Left renal pelvis (tissue), 4 donors: ENCODE measurements around the gene ZFHX3. TPM values are rescaled to one million over a fixed set of nuclear protein-coding genes. Genes with fewer than 3 reads are reported as not detected.
A peak's percentile ranks its signal among the peaks of the same experiment; 100 is the strongest.

ENCODE experiments used
- DNase-seq, 4 donors: peaks; one replicate each; pipeline ENCODE4 v3.0.0-alpha.2; 2013; ENCODE audit warnings: low read depth in 4 of 4, low spot score in 3 of 4
- polyA plus RNA-seq, 4 donors: library from polyadenylated mRNA; unstranded; fragments of 120-200 nt; gene quantifications; one replicate each; pipeline ENCODE4 v1.2.1, GENCODE V29; 2013; ENCODE audit not compliant: insufficient read length in 4 of 4

The ZFHX3 gene
- polyA plus RNA-seq, 4 donors: 7.3 to 26.9 (median 20.6) TPM

DNA sequence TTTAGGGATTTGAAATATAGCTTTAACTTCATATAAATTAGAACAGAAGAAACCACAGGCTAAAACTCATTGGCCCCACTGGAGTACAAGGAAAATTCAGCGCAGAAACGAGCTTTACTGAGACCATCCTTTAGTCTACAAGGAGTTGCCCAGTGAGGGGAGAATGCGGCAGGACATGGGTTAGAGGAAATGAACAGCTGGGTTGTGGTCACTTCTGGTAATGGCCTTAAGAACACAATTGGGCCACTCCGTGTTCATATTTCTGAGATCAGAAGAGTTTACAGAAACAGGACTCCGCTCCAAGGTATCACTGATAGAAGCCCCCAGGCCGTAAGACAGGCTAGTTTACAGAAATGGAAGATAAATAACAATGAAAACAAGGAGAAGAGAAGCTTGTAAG is 188.3 kb downstream of the ZFHX3 start:
- no peak for DNase-seq

DNA sequence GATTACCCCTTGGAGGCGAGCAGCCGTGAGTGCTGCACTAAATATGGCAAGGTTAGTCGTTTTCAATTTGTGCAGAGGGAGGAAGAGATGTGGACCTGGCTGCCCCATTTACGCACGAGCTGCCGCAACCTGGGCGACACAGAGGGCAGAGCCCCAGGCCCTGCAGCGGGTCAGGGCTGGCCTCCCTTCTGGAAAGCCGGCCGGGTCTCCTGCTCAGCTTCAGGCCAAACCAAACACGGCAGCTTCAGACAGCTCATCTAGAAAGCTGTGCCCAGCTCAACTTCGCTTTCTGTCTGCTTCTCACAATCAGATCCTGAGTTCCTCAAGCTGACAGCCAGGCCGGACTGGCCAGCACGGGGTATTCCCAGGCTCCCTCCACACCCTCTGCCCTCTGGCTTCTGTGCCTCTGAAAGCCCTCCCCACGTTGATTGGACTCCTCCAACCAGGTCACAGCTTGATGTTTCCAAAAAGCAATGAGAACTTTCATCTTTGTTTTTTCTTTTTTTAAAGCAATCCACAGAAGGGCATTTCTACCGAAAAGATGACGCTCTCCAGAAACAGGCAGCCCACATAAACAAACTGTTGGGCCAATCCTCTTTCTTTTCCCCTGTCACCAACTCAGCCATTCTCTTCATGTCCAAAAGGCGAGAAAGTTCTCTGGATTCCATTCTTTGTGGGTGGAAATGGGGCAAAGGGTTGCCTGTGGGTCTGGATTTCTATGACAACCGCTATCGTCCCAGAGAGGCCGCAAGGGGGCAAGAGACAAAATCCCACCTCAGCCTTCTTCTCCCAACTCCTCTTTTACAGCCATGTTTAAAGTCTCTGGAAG is 189.0 kb downstream of the ZFHX3 start:
- DNase-seq: no peak

DNA sequence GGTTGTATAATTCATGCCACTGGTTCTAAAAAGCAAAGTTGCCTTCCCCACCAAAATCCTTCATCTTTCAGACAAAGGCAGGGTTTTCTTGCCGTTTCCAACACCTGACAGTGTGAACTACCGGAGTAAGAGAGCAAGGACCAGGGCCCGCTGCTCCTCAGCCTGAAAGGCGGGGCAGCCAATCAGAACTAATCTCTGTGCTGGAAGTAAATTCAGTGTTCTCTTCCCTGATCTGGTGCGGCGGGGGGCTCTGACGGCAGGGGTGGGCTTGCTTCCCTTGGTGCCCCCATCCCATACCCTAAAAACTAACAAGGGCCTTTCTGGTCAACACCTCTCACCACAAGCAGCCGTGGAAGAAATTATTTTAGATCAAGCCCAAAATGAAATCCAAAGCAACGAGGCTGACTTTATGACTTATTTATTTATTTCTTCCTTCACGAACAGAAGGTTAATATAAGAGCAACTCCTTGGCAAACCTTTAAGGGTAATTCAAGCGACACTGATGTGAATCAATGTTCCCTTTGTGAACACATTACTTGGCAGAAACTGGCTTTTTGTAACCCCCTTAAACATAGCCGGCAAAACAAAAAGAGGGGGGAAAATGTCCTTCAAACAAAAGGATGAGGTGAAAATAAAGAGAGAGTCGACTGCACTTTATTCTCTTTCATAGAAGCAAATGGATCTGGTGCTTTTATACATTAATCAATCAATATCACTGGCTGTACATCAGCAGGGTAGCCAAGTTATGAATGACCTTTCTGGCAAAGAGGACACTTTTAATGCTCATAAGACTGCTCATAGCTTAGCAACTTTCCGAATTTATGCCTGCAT is 189.9 kb downstream of the ZFHX3 start:
- no peak for DNase-seq

DNA sequence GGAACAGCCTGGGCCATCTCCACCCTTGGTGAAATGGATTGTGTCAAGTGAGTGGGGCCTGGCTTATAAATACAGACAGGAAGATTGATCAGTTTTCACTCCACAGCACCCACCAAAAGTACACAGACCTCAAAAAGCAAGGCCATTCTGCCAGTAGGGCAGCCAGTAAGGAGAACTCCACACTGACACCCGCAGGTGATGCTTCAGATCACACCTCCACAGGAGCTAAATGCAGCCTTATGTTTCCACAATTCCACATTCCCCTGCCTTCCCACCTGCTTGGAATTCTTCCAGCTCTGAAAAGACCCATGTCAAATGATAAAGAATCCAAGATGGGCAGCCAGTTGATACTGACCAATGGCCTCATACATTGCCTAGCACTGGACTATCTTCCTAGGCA is 191.1 kb downstream of the ZFHX3 start:
- DNase-seq: no peak

DNA sequence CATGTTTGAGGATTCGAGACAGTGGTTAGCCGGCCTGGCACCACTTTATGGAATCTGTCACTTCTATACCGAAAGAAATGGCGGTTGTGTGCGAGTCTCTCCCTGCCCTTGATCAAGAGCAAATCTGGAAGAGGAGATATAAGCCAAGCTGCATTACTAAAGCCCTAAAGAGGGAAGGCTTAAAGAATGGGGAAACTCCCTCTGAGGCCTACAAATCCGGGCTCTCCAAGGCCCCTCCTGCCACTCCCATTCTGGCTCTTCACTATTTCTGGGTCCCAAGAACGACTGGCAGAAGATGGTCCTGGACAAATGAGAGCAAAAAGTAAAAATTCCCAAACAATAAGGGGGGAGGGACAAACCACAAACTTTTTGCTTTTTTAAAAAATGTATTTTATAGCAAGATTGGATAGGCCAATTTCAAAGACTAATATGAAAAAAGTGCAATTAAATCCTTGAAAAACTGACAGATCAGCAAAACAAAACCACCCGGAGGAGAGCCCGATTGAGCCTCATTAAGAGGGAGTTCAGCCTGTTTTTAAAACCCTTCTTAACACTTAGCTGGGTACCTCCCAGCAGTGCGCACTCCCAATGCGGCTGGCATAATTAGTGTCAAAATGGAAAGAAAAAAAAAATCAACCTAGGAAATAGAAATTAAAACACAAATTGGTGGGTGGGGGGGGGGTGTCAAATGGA is 193.5 kb downstream of the ZFHX3 start:
- no peak for DNase-seq

DNA sequence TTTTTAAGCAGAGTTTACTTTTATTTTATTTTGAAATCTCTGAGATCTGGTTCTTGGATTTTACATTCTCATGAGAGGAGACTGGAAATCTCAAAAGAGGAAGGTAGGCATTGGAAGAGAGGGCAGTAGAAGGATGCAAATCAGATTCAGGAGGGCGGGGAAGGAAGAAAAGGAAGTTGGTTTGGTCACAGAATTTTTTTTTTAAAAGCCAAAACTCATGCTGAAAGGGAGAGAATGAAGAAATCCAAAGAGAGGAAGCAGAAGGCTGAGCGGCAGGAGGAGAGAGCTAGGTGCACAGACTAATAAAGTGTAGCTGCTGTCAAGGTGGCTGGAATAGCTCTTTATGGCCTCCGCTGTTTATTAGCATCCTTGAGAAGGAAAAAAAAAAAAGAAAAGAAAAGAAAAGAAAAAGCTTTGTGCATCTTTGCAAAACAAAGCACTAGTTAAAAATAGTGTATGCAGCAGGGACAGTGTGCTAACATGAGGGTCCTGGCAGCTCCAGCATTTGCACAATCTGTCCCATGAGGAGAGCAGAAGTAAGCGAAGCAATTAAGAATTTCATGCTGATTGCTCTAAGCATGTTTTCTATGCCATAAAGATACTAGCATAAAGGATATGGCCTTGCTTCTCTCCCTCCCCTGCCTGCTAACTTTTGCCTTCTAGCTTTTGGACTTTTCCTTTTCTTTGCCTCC is 194.2 kb downstream of the ZFHX3 start:
- DNase-seq: no peak

DNA sequence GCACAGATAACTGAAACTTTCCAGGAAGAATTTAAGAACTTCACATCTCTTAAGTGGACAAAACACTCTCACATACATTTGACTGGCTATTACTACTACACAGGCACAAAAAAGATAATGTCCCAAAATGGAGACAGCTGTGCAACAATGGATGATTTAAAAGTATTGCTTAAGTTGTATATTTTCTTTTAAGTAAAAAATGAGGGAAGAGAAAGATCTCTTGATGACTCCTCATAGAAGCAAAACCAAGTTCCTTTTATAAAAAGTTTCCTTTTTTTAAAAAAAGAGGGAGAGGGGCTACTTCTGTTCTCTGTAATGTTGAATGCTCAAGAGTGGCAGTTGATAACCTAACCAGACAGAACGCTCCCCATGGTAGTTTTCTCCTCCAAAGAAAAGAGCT is 195.5 kb downstream of the ZFHX3 start:
- DNase-seq: no peak

DNA sequence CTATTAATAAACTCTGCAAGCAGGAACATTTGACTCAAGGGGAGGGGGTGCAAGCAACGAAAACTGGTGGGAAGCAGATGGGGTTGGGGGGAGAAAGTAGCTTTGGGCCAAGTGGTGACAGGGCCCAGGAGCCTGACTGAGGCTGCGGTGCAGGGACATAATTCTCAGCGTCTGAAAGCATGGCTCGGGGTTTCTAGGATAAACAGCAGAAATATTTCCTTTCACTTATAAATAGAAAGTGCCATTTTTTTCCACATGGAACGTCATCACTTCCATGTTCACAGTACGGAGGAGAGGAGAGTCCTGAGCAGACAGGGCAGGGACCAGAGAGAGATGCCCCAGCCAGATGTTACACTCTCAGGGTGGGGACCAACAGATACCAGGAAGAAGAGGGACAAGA is 197.1 kb downstream of the ZFHX3 start:
- DNase-seq: no peak

DNA sequence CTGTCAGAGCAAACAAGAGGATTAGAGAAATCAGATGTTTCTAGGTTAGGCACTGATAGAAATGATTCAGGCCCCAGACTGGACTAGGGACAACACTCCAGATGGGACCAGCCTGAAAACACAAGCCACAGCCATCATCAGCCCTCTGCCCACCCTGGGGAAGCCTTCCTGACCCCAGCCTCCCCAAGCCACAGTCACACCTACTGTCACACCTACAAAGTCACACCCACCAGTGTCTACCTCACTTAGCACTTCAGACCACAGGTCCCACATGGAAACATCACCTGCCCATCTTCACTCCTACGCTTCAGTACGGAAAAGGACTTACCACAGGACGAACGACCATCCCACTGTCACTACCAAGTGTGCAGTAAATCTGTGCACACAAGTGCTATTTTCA is 197.9 kb downstream of the ZFHX3 start:
- no peak for DNase-seq

DNA sequence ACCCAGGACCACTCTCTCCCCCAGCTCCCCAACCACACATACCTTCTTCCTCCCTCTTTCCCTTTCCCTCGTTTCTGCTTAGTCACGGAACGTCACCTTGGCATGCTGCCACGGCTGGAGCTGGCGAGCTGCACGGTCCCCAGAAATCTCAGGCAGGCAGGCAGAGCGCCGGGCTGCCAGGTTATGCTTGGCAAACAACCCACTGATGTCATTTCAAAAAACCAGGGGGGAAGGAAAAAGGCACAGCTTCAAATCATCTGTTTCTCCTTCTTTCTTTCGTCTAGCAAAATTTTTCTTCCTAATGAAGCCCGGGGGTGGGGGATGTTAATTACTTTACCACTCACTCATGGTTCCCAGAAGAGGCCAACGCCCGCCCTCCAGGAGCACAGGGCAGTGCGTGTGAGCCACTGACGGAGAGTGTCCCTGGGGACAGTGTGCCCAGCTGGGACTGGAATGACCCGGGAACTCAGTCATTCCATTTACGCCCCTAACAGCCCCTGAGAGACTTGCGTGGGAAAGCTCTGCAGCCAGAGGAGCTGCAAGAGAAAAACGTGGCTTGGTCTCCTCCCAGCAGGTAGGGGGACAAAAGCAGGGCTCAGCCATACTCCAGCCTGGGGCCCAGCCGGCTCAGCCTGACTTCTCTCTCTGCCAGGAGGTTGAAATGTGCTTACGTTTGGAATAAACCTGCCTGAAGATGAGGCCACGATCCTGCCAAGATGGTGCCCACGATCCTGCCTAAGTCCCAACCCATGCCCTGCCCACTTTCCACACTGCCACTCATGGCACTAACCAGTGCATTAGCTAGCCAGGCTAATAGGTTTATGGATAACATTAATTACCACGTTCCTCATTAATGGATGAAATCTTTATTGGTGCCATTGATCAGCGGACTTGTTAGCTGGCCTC is 198.9 kb downstream of the ZFHX3 start:
- DNase-seq: peak; percentile 63 to 78 (median 70)

DNA sequence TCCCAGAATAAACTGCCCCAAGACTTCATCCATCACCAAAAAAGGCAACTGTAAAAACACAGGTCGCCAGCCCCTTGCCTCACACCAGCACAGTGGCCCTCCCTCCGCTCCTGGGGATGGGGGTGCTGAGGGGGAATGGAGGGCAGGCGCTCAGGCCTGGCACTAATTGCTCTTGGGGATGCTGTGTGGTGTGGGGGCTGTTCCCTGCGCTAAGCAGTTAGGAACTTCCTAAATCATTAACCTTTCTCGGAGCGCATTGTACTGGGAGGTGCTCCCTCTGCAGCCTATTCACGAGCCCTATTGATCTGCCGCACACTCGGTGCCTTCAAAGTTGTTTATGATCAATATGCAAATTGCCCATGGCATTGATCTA is 199.9 kb downstream of the ZFHX3 start:
- no peak for DNase-seq

DNA sequence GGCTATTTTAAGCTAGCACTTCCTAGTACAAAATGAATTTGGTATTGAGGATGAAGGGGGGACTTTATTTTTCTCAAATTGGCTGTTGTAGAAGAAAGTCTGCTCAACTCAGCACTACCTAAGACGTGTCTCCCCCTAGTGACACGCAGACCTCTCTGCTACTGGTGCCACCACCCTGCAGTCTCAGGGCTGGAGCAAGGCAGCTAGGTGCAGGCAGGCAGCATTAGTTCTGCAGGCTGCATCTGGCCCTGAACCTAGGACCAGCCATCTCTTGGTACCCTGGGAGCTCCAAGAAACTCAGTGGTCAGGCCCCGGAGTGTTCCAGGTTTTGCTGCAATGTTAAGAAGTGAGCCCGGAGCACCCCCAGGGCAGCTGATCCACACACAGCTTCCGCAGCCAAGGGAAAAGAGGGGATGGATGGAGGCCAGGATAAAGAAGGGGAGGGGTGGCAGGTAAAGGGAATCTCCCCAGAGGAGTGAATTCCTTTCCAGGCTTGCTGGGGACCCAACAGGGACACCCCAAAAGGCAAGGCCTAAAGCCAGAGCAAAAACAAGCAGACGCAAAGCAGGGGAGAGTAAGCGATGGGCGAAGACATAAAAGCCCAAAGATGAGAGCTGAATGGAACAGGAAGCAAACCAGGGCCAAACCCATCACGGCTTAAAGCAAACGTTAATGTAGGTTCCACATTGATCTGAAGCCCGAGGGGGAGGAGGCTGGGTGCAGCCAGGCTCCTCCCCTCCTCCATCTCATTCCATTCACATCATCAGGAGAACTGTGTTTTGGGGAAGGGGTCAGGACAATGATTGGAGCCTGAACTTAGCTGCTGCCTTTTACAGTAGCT is 200.5 kb downstream of the ZFHX3 start:
- DNase-seq: no peak

DNA sequence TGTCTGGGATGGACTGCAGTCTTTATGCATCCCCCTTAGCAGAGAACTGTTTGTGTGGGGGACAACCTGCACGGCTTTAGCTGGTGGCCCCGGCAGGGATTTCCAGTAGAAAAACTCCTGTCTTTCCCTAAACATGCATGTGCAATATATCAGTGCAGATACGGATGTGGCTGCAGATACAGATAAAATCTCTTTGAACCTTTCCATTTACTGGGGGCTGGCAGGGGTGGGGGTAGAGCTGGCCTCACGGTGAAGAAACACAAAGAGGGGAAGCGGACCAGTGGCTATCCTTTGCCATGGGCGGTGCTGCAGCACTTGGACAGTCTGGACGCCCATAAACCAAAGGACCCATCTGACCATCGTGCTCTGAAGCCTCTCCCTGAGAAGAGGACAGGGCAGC is 201.3 kb downstream of the ZFHX3 start:
- no peak for DNase-seq

DNA sequence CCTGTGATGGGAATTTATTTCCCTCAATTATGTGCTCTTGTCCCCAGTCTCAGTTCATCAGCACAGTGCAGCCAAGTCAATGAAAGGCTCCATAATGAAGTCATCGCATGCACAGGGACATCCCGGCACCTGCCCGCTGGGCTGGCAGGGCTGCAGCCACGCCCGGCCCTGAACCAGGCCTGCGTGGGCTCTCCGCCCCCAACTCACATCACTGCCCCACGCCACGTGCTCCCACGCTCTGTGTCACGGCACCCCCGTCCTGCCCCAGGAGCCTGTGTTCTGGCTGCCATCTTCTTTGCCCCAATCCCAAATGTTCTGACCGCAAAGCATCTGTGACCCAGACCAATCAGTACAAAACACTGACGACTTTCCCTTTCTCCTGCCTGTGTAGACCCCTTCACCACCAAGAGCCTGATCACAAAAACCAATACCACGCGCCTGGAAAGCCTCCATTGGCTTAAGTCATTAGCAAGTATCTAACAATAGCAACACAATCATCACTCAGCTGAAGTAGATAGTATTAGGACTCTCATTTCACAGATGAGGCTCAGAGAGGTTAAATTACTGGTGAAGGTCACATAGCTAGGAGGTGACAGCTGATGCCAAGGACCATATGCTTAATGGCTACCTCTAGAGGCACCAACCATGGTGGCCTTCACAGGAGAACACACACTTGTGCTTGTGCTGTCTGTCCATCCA is 202.5 kb downstream of the ZFHX3 start:
- DNase-seq: no peak

DNA sequence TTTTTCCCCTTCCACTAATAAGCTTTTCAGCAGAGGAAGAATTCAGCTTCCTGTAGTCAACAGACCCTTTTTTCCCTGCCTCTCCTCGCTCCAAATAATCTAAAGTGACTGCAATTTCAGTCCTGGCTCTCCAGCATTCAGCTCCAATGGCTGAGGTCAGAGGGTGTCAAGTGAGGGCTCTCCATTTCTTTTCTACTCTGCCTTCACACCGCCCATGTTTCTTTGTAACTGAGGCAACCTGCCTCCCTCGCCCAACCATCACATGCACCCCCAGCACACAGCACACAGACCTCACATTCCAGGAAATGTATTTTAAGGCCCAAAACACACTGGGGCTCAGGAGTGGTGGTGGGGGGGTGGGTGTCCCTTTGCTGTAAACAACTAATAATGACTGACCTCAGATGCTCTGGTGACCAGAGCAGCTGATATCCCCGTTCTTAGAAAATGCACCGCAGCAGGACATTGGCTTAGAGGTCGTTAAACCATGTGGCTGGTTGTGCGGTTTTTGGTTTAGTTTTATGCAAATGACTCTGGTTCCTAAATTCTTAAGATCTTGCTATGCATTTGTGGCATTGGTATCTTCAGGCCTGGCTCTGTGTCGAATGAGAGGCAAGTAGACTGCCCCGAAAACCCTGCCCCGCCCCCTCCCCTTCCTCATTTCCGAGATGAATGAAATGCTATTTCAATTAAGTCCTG is 203.6 kb downstream of the ZFHX3 start:
- DNase-seq: no peak

DNA sequence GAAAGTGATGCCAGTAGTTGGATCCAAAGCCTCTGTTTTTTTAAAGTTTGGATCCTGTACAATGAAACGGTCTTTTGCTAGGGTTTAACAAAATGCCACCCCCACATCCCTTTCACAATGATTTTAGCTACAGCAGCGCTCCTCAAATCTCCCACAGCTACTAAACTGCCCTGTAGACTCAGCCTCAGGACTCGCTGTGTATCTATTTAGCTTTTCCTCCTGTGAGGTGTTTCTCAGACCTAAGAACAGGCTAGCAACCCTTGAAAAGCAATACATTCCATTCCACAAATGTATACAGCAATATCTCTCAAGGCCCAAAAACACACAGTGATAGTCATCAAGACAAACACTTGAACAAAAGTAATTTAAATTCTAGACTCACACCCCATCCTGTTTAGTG is 206.4 kb downstream of the ZFHX3 start:
- no peak for DNase-seq

DNA sequence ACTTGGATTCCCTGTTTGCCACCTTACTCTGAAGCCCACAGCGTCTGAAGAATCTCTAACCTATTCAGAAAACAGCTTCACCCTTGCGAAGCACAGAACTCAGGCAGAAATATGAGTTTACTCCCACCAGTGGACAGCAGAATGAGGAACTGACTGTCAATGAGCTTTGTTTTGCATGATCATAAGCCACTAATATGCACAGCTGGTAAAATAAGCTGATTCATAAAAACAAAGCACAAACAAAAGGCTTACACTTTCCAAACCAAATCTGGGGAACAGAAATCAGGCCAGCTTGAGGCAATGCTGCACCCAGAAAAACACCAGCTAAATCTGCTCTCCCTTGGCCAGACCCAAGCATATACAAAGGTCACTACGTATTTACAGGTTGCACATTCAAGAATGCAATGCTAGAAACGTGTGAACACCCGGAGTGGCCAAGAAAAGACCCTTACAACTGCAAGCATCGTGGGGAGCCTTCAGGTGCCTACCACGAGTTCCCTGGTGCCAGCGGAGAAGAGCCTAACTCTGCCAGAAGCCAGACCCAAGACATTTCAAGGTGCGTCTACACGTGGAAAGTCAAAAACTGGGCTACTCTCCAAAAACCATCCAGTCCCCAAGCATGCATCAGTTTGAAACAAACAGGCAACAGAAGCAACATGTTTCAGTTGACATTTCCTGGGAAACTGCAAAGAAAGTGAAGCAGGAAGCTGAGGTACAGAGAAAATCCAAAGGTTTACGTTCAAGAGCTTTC is 207.1 kb downstream of the ZFHX3 start:
- no peak for DNase-seq
